AG08395 (cell line): ENCODE data around the gene MATN1.
"Not testable (repeated sequence)": the region's sequence is repeated elsewhere in the genome, so short reads cannot be mapped to it uniquely, and the experiment has no call there.

Source experiments
- DNase-seq: peaks from one replicate; pipeline ENCODE4 v3.0.0; 2012; ENCODE audit warnings: mixed read lengths, low spot score

The MATN1 gene

GRCh38 chr1:30696831-30697230, 26.6 kb downstream of the MATN1 start:
- no peak for DNase-seq

DNA sequence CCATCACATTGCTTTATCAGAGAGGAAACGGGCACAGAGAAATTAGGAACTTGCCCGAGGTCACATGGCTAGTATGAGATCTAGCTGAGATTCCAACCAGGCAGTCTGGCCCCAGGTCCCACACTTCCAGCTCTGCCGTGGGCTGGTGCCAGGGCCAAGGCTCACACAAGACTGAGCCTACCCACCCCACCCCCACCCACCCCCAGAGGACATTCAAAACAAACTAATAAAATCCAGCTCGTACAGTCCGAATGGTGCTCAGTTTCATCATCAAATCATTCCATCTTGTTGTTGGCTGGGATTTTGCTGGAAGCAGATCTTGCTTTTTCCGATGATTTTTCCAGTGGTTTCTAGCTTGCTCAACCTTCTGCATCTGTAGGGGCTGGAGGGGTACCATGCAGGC, 27.9 kb downstream of the MATN1 start:
- peak; percentile 43 for DNase-seq

DNA sequence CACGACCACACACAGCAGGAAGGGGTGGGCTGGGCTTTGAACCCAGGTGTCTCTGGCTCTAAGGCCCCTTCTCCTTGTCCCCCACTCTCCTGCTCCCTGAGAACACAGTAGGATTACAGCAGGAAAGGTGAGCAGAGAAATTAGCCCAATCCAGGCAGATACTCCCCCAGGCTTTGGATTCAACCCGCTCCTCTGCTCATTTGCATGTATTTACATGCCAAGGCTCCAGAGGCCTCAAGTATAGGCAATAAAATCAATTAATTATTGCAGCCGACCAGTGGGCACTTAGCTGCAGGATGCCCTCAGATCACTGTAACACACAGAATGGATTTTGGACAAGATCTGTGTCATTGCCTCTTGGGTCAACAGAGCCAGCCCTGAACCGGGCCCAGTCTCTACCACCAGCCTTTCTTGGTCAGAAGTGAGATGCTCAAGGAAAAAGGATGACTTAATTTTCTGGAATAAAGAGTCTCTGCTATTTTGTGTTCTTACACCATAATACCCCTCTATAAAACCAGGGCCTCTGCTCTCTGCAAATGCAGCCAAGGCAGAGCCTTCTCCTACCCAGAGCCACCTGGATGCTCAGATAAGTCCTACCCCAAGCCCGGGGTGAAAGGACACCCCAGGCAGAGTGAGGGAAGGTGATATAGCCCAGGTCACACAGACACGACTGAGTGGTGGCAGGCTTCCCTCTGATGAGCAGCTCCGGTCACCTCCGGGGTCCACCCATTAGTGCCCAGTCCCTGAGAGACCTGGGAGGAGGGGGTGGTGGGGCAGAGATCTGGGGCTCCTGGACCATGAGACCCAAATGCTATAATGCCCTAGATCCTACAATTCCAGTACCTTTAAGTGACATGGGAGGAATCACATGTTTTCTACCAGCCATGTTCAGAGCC, 28.9 kb downstream of the MATN1 start:
- no peak for DNase-seq

DNA sequence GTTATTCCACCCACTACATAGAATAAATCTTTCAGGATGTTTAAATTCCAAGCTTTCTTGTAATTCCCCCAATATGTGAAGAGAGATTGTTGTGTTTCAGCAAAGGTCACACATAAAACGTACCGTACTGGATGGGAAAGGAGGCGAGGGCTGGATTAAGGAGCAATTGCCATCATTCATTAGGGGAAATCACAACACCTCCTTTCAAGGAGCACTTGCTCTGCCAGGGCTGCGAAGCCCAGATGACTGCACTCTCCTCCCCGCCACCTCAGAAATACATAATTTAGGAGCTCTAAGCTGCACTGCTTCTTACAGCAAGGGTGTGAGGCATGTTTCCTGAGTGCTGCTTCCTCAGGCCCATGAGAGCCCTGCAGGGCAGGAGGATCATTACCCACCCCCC, 29.6 kb downstream of the MATN1 start:
- DNase-seq: no peak

GRCh38 chr1:30693366-30693765, 30.0 kb downstream of the MATN1 start:
- DNase-seq: no peak

DNA sequence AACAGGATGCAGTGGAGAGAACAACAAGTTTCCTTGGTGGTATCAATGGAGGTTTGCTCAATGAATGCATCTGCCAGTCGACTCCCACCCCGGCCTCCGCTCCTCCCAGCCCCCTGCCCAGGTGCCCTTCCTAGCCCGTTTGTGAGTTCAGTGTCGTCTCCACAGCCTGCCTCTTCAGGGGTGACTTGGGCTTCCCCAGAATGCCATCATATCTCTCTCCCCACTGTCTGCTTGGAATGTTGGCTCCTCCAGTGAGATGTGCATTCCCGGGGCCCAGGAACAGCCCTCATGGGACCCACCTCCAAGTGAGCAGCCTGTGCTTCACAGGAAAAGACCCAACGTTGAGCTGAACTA, 30.5 kb downstream of the MATN1 start:
- no peak for DNase-seq

- DNase-seq: no peak
Observed at GRCh38 chr1:30692201-30692947, 31.0 kb downstream of the MATN1 start.

GRCh38 chr1:30691480-30691879, 31.9 kb downstream of the MATN1 start:
- no peak for DNase-seq

DNA sequence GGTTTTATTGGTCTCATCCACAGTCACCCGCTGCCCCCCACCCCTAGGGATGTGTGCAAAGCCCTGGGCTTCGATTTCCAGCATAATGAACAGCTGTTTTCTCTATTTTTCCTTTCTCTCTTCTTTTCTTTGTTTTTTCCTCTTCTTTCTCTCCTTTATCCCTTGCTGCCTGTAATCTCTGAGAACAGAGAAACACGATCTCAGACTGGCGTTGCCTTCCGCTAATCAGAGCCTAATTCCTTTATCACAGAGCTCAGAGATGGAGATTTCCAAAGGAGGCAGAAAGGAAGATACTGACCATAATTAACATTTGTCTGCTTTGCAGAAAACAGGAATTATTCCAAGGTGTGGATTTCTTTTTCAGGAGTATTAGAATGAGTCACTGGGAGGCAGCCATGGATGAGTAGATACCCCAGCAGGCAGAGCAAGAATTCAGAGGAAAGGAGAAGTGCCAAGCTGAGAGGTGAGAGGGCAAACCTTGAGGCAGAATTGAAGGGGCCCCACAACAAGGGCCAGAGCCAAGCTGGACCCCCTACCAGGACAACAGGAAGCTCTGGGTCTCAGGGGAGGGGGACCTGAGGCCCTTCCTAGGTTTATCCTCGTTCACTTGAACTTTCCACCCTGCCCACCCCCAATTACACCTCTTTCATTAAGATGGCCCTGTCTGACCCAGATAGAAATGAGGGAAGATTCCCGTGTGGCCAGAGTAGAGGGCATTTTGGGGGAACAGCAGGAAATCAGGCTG, 33.3 kb downstream of the MATN1 start:
- DNase-seq: no peak

DNA sequence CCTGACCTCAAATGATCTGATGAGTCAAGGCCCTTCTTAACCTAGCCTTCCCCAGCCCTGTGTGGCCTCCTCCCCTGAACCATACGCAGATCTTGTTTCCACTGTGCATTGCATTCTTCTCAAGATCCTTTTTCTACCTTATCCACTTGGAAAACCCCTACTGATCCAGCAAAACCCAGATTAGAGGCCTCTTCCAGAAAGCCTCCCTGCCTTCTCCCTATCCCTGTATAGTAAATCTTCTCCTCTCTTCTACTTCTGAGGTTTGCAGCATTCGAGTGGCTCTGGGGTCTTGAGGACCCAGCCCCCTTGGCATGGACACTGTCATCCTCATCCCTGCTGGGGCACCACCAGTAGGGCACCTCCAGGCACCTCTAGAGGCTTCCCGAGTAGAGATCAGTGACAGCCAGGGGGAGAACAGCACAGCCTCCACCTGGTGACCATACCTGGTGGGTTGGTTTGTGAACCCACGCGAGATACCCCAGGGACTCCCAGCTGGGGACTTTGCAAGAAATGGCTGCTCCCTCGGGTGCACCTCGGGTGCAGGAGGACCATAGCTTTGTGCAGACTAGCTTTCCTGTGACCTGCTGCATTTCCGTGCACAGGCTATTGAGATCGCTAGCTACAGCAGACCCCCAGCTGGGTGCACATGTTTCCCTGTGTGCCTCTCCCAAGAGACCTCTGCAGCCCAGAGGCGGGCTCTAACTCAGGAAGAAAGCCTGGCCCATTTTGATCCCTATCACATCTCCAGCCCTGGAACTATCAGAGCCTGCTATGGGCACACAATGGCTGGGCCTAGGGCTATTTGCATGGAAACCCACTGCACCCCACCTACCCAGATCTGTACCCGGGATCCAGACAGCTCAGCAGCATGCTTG, 34.2 kb downstream of the MATN1 start:
- no peak for DNase-seq

- DNase-seq: not testable (repeated sequence)
Observed at GRCh38 chr1:30688516-30688915, 34.9 kb downstream of the MATN1 start.

DNA sequence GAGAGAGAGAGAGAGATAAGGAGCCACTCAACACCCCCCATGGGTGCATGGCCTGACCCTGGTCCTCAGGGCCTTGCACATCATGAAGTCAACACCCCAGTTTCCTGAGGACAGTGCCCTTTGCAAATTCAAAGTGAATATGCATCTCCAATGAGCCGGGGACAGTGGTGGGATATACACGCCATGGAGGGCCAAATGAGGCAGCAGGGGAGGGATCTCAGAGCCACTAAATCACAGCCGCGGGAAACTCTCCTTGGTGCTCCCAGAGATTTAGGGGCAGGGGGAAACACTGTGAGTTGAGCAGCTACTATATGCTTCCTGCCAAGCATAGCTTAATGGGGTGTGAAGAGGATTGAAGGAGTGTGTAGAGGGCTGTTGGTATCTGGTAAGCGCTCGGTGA, 35.5 kb downstream of the MATN1 start:
- DNase-seq: no peak

- no peak for DNase-seq
Observed at GRCh38 chr1:30686236-30686935, 37.0 kb downstream of the MATN1 start.

DNA sequence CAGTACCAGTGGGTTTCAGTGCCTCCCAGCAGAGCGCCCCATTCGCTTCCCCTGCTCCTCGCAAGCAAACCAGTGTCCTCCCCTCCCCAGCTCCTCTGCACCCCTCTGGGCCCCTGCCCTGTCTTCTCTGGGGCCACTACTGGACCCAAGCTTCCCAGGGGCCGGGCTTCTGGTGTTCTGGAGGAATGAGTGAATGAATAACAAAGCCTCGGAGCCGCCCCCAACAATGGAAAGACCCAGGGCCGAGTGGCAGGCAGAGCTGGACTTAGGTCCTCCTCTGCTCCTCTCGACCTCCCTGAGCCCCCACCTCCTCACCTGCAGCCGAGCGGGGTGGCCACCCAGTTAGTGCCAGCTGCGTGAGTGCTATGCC, 37.6 kb downstream of the MATN1 start:
- DNase-seq: no peak

DNA sequence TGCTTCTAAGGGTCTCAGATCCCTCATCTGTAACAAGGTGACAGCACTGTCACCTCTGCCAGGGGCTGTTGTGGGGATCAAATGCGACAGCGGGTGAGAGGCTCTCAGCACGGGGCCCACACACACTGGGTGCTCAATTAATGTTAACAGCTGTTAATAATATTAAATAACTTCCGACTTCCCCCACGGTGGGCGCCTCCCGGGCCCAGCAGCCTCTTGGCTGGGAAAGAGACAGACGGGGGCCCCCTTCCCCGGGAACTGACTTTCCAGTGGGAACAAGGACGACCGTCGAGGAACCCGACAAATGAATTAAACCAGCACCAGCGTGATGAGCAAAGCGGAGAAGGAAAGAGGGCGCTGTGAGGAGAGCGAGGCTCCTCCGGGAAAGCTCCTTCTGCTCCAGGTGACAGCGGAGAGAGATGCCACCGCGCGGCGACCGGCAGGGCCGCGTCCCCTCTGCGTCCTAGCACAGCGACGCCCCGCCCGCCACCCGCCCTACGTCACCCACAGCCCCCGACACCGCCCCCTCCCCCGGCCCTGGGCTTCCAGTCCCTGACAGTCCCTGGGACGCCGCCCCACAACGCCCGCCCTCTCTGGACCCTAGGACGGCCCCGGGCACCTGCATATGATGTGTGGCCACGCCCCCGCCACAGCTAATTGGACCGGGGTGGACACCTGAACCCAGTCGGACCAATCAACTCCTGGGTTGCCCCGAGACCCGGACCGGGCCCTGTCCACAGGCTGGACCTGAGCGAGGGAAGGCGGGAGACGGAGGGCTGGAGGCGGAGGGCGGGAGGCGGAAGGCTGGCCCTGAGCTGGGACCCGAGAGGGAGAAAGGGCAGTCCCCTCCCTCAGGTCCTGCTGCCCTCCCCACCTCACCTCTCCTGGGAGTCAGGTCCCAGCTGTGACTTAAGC, 38.2 kb downstream of the MATN1 start:
- DNase-seq: no peak

- no peak for DNase-seq
Observed at GRCh38 chr1:30684259-30684658, 39.1 kb downstream of the MATN1 start.

DNA sequence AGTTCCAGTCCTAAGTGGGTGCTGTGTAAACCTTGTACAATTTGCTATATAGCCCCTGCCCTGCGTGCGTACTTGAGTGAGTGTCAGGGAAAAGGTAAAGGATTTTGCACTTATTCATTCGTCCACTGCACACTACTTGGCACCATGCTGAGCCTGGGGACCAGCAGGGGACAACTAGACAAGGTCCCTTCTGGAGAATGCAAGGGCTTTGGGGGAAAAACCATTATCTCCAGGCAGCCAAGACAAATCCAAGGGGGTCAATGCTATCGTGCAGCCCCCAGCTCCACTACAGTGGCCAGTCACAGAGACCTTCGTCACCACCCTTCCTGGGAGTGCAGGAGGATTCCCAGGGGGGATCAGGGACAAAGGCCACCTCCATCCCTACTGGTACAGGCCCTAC, 39.7 kb downstream of the MATN1 start:
- DNase-seq: no peak

GRCh38 chr1:30682396-30683275, 40.7 kb downstream of the MATN1 start:
- no peak for DNase-seq

GRCh38 chr1:30681782-30682181, 41.6 kb downstream of the MATN1 start:
- no peak for DNase-seq
